Activated CD8-positive, alpha-beta memory T cell treated with anti-CD3 and anti-CD28 coated beads for 1 hour (primary cell): ENCODE measurements around the gene ELP2.

Experiments
- DNase-seq, 2 donors: peaks; one replicate each; pipeline ENCODE4 v3.0.0-alpha.2; 2020; ENCODE audit warnings: low read depth in 1 of 2; ENCODE audit errors: extremely low read depth in 1 of 2

Gene ELP2

GRCh38 chr18:36212301-36213171 is 82.8 kb downstream of the ELP2 start:
- DNase-seq: no peak

GRCh38 chr18:36214811-36215210 is 85.1 kb downstream of the ELP2 start:
- DNase-seq: no peak

DNA sequence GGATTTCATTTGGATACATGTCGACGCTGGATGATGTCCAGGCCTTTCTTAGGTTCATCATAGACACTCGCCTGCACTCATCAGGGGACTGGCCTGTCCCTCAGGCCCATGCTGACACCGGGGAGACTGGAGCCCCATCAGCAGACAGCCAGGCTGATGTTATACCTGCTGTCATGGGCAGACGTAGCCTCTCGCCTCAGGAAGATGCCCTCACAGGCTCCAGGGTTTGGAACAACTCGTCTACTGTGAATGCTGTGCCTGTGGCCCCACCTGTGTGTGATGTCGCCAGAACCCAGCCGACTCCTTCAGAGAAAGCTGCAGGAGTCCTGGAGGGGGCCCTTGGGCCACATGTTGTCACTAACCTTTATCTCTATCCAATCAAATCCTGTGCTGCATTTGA is 85.9 kb downstream of the ELP2 start:
- no peak for DNase-seq

GRCh38 chr18:36217348-36217747 is 87.6 kb downstream of the ELP2 start:
- DNase-seq: no peak

DNA sequence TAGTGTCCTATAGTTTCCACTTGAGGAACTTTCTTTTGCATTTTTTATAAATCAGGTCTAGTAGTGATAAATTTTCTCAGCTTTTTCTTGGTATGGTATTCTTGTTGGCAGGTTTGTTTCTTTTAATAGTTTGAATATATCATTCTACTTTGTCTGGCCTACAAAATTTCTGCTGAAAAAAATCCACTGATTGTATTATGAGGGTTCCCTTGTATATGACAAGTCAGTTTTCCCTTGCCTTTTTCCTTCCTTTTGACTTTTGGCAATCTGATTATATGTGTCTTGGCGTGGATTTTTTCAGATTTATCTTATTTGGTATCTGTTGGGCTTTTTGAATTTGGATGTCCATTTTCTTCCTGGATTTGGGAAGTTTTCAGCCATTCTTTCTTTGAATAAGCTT is 99.5 kb downstream of the ELP2 start:
- no peak for DNase-seq
